HEK293 (cell line): ENCODE results near the gene PRCC.

Source experiments
- CTCF ChIA-PET: fragments of 350-600 bp; formaldehyde crosslinking; extraction: SDS; loops from one replicate; lab custom pipeline; 2021; ENCODE audit warnings: antibody characterized with exemption; lab: Yijun Ruan, JAX
- POLR2A ChIA-PET: fragments of 300-600 bp; formaldehyde crosslinking; extraction: SDS; loops from one replicate; lab custom pipeline; 2020; ENCODE audit warnings: antibody characterized with exemption, inconsistent platforms; lab: Yijun Ruan, JAX
- H3K27ac ChIP-seq: fragments of 200-500 bp; sonication (Bioruptor generic); 2 replicates; pipeline ENCODE4 v1.5.1; 2014; ENCODE audit warnings: low read depth, low read length, control low read depth, inconsistent platforms; ENCODE audit errors: extremely low read depth
- H3K36me3 ChIP-seq, 2 experiments: fragments of 200-500 bp in 1 of 2; sonication (Bioruptor generic) in 1 of 2; 1 replicate in 1 of 2; 2 replicates in 1 of 2; pipeline ENCODE4 v1.5.1; 2014 to 2017; ENCODE audit warnings: inconsistent platforms in 2 of 2, low read length in 2 of 2; ENCODE audit not compliant: control insufficient read depth in 2 of 2, insufficient read depth in 1 of 2
- H3K4me1 ChIP-seq: fragments of 200-500 bp; sonication (Bioruptor generic); 2 replicates; pipeline ENCODE4 v1.5.1; 2014; ENCODE audit warnings: mild to moderate bottlenecking, low read length, inconsistent platforms; ENCODE audit not compliant: control insufficient read depth, insufficient read depth
- H3K4me3 ChIP-seq: 2 replicates; pipeline ENCODE4 v1.5.1; 2011; ENCODE audit warnings: low read depth, mild to moderate bottlenecking, control low read depth, low read length, moderate library complexity
- H3K9me3 ChIP-seq: fragments of 200-500 bp; sonication (Bioruptor generic); 2 replicates; pipeline ENCODE4 v1.5.1; 2014; ENCODE audit warnings: low read depth, low read length, inconsistent platforms; ENCODE audit not compliant: control insufficient read depth, insufficient read depth
- CTCF ChIP-seq: fragments of 450-650 bp; formaldehyde crosslinking; IDR thresholded peaks from 2 replicates; pipeline ENCODE4 v1.5.1; 2016; ENCODE audit warnings: missing biosample characterization, missing genetic modification characterization
- ELK4 ChIP-seq: IDR thresholded peaks from 2 replicates; pipeline ENCODE4 v1.6.1; 2011; ENCODE audit warnings: mild to moderate bottlenecking, low read depth, low read length, borderline replicate concordance
- HOXC10 ChIP-seq: sonication (generic); formaldehyde crosslinking; IDR thresholded peaks from 2 replicates; pipeline ENCODE4 v1.8.1; 2023; ENCODE audit warnings: mild to moderate bottlenecking, missing genetic modification reagents
- KLF17 ChIP-seq: fragments of 450-650 bp; formaldehyde crosslinking; IDR thresholded peaks from 2 replicates; pipeline ENCODE4 v1.5.1; 2016; ENCODE audit warnings: missing biosample characterization, missing genetic modification characterization
- KLF8 ChIP-seq: fragments of 450-650 bp; formaldehyde crosslinking; IDR thresholded peaks from 2 replicates; pipeline ENCODE4 v1.5.1; 2016; ENCODE audit warnings: missing biosample characterization, missing genetic modification characterization
- OVOL3 ChIP-seq: fragments of 450-650 bp; formaldehyde crosslinking; IDR thresholded peaks from 2 replicates; pipeline ENCODE4 v1.5.1; 2016; ENCODE audit warnings: missing biosample characterization, missing genetic modification characterization
- PRDM2 ChIP-seq: fragments of 450-650 bp; formaldehyde crosslinking; IDR thresholded peaks from 2 replicates; pipeline ENCODE4 v1.5.1; 2016; ENCODE audit warnings: missing biosample characterization, missing genetic modification characterization, borderline replicate concordance
- REPIN1 ChIP-seq: fragments of 450-650 bp; formaldehyde crosslinking; IDR thresholded peaks from 2 replicates; pipeline ENCODE4 v1.5.1; 2017; ENCODE audit warnings: missing biosample characterization, missing genetic modification characterization, low read depth
- SCRT1 ChIP-seq: fragments of 450-650 bp; formaldehyde crosslinking; IDR thresholded peaks from 2 replicates; pipeline ENCODE4 v1.5.1; 2016; ENCODE audit warnings: missing biosample characterization, missing genetic modification characterization, borderline replicate concordance
- SCRT2 ChIP-seq: fragments of 450-650 bp; formaldehyde crosslinking; IDR thresholded peaks from 2 replicates; pipeline ENCODE4 v1.5.1; 2016; ENCODE audit warnings: missing biosample characterization, missing genetic modification characterization
- ZBTB44 ChIP-seq: fragments of 450-650 bp; IDR thresholded peaks from 2 replicates; pipeline ENCODE4 v1.5.1; 2018; ENCODE audit warnings: missing biosample characterization, mild to moderate bottlenecking, missing genetic modification characterization
- ZBTB48 ChIP-seq: fragments of 450-650 bp; formaldehyde crosslinking; IDR thresholded peaks from 2 replicates; pipeline ENCODE4 v1.5.1; 2016; ENCODE audit warnings: missing biosample characterization, missing genetic modification characterization
- ZNF175 ChIP-seq: fragments of 450-650 bp; formaldehyde crosslinking; IDR thresholded peaks from 2 replicates; pipeline ENCODE4 v1.5.1; 2016; ENCODE audit warnings: missing biosample characterization, missing genetic modification characterization
- ZNF23 ChIP-seq: fragments of 450-650 bp; formaldehyde crosslinking; IDR thresholded peaks from 2 replicates; pipeline ENCODE4 v1.5.1; 2016; ENCODE audit warnings: missing biosample characterization, missing genetic modification characterization, borderline replicate concordance
- ZNF302 ChIP-seq: fragments of 450-650 bp; formaldehyde crosslinking; IDR thresholded peaks from 2 replicates; pipeline ENCODE4 v1.5.1; 2016; ENCODE audit warnings: missing biosample characterization, missing genetic modification characterization, low read depth
- ZNF544 ChIP-seq: fragments of 450-650 bp; formaldehyde crosslinking; IDR thresholded peaks from 2 replicates; pipeline ENCODE4 v1.5.0; 2017; ENCODE audit warnings: missing biosample characterization, missing genetic modification characterization
- ZNF624 ChIP-seq: fragments of 450-650 bp; formaldehyde crosslinking; IDR thresholded peaks from 2 replicates; pipeline ENCODE4 v1.5.1; 2017; ENCODE audit warnings: missing biosample characterization, missing genetic modification characterization
- ZNF660 ChIP-seq: fragments of 450-650 bp; IDR thresholded peaks from 2 replicates; pipeline ENCODE4 v1.5.1; 2018; ENCODE audit warnings: missing biosample characterization, mild to moderate bottlenecking, missing genetic modification characterization

Gene PRCC

GRCh38 chr1:156760092-156760795 lies 7.1 kb upstream of the PRCC start:
- POLR2A ChIA-PET = interaction anchor here (0.6 kb wide), 1 partner anchor 8 kb away, joined by 10 read pairs; the partner anchor contains the start of gene HDGF
- TF ChIP-seq ZBTB44 (tag by site-specific recombination) = no peak
- TF ChIP-seq ZBTB48 (tag by site-specific recombination) = no peak
- no peak for TF ChIP-seq ZNF544 (tag by site-specific recombination)
- no peak for TF ChIP-seq ZNF302
- TF ChIP-seq PRDM2 (tag by site-specific recombination) = no peak
- TF ChIP-seq HOXC10 (CRISPR knock-in tag) = no peak
- TF ChIP-seq REPIN1 (tag by site-specific recombination) = no peak
- TF ChIP-seq SCRT1 (tag by site-specific recombination) = no peak
- no peak for TF ChIP-seq ZNF660 (tag by site-specific recombination)
- TF ChIP-seq CTCF (tag by site-specific recombination) = no peak
- TF ChIP-seq ZNF23 (tag by site-specific recombination) = no peak
- no peak for TF ChIP-seq ELK4
- TF ChIP-seq KLF8 (tag by site-specific recombination) = no peak
- TF ChIP-seq ZNF624 = no peak
- TF ChIP-seq OVOL3 (tag by site-specific recombination) = no peak
- TF ChIP-seq KLF17 = no peak
- no peak for TF ChIP-seq ZNF175
- TF ChIP-seq SCRT2 (tag by site-specific recombination) = no peak
- TF ChIP-seq, all 188 proteins: peak for 0
- Histone ChIP-seq H3K4me3 (no peak overlapping the region), H3K4me1 (no peaks in the 10 kb centered on the region), H3K9me3 (no peaks in the 10 kb centered on the region), H3K27ac (no peak overlapping the region), H3K36me3 (no peaks in the 10 kb centered on the region)
- CTCF ChIA-PET = interaction anchor here (1.2 to 1.3 kb wide), 3 partner anchors 13 to 71 kb away, joined by 3 to 5 read pairs (median 4); no protein-coding TSS in a partner anchor
